Left renal pelvis (tissue), 4 donors: ENCODE data around the gene JTB. TPM values are rescaled to one million over a fixed set of nuclear protein-coding genes. Genes with fewer than 3 reads are reported as not detected.

ENCODE experiments used
- DNase-seq, 4 donors: peaks; one replicate each; pipeline ENCODE4 v3.0.0-alpha.2; 2013; ENCODE audit warnings: low read depth in 4 of 4, low spot score in 3 of 4
- polyA plus RNA-seq, 4 donors: library from polyadenylated mRNA; unstranded; fragments of 120-200 nt; gene quantifications; one replicate each; pipeline ENCODE4 v1.2.1, GENCODE V29; 2013; ENCODE audit not compliant: insufficient read length in 4 of 4

Gene JTB
- polyA plus RNA-seq, 4 donors = 104 to 111 (median 108) TPM

- DNase-seq = no peak
Observed at GRCh38 chr1:153934746-153935145, 42.7 kb downstream of the JTB start.

DNA sequence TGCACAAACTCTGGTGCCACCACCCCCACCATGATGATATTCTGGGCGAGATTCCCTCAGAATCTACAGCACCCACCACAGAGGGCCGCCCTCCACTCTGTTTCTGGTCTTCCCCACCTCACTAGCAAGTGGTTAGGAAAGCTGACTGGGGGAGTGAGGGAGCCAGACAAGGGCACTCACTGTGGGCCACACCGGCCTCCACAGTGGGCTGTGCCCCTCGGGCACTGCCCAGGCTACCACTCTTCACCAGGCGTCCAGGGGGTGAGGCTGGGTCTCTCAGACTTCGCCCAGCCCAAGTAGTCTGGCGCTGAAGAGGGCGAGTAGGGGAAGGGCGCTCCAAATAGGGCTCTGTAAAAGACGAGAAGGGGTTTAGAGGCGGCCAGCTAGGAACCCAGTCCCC lies 43.5 kb downstream of the JTB start:
- DNase-seq = no peak

- no peak for DNase-seq
Observed at GRCh38 chr1:153933430-153933829, 44.0 kb downstream of the JTB start.

- no peak for DNase-seq
Observed at GRCh38 chr1:153932156-153933131, 45.0 kb downstream of the JTB start.

GRCh38 chr1:153929981-153930948 lies 47.2 kb downstream of the JTB start:
- no peak for DNase-seq

GRCh38 chr1:153929426-153929825 lies 48.0 kb downstream of the JTB start:
- DNase-seq = no peak

DNA sequence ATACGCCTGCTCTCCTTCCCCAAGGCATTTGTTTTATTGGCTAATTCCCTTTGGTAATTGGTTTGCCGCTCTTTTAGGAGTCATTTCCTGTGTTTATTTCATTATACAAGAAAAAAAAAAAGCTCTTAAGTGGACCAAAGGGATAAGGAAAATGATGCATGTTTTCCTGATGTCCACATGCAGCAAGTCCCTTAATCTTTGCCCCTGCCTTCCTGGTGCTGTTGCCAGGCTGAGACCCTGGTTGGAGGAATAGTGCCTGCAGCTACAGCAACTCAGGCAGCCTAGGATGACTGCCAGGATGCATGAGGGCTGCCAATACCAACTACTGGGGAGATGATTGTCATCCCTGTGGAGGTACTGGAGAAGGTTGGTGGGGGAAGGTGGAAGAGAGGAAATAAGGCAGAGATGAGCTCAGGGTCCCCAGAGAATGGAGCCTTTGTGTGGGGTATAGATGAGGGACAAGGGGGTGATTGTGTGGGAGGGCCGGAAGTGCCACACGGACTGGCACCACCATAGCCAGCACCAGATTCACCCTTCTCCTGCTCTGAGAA lies 48.6 kb downstream of the JTB start:
- DNase-seq = no peak

GRCh38 chr1:153928245-153928644 lies 49.2 kb downstream of the JTB start:
- no peak for DNase-seq

DNA sequence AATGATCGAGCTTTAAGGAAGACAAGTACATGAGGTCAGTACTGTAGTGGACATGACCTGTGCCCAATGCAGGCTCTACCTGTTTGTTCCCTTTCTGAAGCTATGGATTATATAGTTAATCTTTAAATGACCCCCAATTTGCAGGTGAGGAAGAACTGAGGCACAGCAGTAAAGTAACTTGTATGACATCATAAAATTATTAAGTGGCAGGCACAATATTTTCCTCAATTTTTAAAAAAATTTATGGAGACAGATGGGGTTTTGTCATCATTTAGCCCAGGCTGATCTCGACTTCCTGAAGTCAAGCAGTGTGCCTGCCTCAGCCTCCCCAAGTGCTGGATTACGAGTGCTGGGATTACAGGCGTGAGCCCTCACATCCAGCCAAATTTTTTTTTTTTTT lies 51.1 kb downstream of the JTB start:
- DNase-seq = no peak

Other genes with a start within 250 kb of the JTB start
- gene INTS3, start 249.6 kb downstream of the JTB start, polyA plus RNA-seq = 100 to 1,000 TPM in 2 of 4 donors, 10 to 100 TPM in 2; 71.4 to 144 (median 105) TPM
- gene SLC27A3, start 202.3 kb downstream of the JTB start, polyA plus RNA-seq = 10 to 100 TPM; 31.8 to 50.5 (median 41.7) TPM
- gene GATAD2B, start 54.7 kb downstream of the JTB start, polyA plus RNA-seq = 10 to 100 TPM; 27.2 to 31.5 (median 28.9) TPM
- gene DENND4B, start 31.0 kb downstream of the JTB start, polyA plus RNA-seq = 10 to 100 TPM; 26.0 to 57.5 (median 34.1) TPM
- gene CRTC2, start 19.1 kb downstream of the JTB start, polyA plus RNA-seq = 10 to 100 TPM; 33.9 to 58.7 (median 43.8) TPM
- 10 to 100 TPM; 70.6 to 84.1 (median 82.7) TPM for gene SLC39A1, start 14.1 kb downstream of the JTB start, polyA plus RNA-seq
- gene CREB3L4, start 9.8 kb downstream of the JTB start, polyA plus RNA-seq = 10 to 100 TPM; 22.4 to 44.2 (median 35.9) TPM
- gene RAB13, start 8.7 kb upstream of the JTB start, polyA plus RNA-seq = 100 to 1,000 TPM; 117 to 170 (median 163) TPM
- 1,000 to 10,000 TPM; 2,736 to 3,137 (median 2,908) TPM for gene RPS27, start 13.1 kb upstream of the JTB start, polyA plus RNA-seq
- gene NUP210L, start 177.4 kb upstream of the JTB start, polyA plus RNA-seq = under 1 TPM; 0.06 to 0.14 (median 0.09) TPM
- 100 to 1,000 TPM; 220 to 309 (median 273) TPM for gene TPM3, start 214.4 kb upstream of the JTB start, polyA plus RNA-seq
- under 1 TPM in 1 of 4 donors, not detected in 3; 0.44 TPM for gene CFAP141, start 228.7 kb upstream of the JTB start, polyA plus RNA-seq
- gene UBAP2L, start 243.3 kb upstream of the JTB start, polyA plus RNA-seq = 100 to 1,000 TPM; 144 to 193 (median 178) TPM